Iris pigment epithelial cell (primary cell): Measurements from ENCODE around the gene STAB1.

Source experiments
- DNase-seq: peaks from one replicate; pipeline ENCODE4 v3.0.0-alpha.2; 2011; ENCODE audit warnings: low read depth

Gene STAB1

DNA sequence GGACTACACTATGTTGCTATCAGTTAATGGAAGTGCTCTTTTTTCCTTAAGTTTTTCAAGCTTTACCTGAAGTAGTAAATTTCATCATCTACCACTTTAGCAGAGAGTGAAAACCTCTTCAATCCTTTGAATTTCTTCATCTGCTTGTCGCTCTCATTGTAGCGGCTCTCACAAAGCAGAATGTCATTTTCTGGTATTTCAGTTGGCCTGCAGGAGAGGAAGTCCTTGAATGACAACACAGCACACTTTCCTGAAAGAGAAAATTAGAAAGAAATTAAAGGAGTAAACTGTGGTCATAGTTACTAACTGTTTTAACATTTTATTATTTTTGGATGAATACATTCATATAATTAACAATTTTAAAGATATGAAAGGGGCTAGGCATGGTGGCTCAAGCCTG, 68.8 kb downstream of the STAB1 start:
- DNase-seq: no peak

DNA sequence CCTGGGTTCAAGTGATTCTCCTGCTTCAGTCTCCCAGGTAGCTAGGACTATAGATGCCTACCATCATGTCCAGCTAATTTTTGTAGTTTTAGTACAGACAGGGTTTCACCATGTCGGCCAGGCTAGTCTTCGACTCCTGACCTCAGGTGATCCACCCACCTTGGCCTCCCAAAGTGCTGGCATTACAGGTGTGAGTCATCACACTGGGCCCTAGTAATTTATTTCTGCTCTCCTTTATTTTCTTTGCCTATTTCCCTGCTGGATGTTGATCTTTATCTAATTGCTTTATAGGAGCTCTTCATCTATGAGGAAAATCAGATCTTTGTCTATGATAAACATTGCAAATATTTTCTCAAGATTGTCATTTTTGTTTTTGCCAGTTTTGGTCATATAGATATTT, 72.9 kb downstream of the STAB1 start:
- DNase-seq: no peak

DNA sequence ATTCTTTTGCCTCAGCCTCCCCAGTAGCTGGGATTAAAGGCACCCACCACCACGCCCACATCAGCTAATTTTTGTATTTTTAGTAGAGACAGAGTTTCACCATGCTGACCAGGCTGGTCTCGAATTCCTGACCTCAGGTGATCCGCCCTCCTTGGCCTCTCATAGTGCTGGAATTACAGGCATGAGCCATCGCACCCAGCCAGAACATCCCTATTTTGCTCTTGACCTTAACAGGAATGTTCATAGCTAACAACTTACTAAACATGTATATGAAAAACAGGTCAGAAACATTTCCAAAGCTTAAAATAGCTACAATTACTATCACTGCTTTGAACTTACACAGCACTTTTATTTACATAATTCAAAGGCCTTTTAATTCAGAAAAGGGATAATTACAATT, 74.9 kb downstream of the STAB1 start:
- DNase-seq: peak; percentile 81

DNA sequence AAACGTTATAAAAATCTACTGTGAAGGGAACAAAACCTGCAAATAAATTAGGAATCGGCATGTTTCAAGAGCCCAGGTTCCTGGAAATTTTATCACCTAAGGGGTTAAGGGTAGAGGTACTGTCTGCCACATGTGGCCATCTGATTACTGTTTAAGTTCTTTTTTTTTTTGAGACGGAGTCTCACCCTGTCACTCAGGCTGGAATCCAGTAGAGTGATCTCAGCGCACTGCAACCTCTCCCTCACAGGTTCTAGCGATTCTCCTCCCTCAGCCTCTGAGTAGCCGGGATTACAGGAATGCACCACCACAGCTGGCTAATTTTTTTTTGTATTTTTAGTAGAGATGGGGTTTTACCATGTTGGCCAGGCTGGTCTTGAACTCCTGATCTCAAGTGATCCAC, 77.1 kb downstream of the STAB1 start:
- no peak for DNase-seq
